ENCODE measurements around the gene STAG3. TPM values are rescaled to one million over a fixed set of nuclear protein-coding genes. Genes with fewer than 3 reads are reported as not detected.
A peak's percentile ranks its signal among the peaks of the same experiment; 100 is the strongest.

The STAG3 gene
- total RNA-seq, 1 experiment from 2014 or later = 5.2 TPM

- TF ChIP-seq AR (CRISPR knock-in tag; IDR thresholded peaks at IDR 0.05) (no peak), NR1H2 (CRISPR knock-in tag; IDR thresholded peaks at IDR 0.05) (no peak), ZNF219 (CRISPR knock-in tag; IDR thresholded peaks at IDR 0.05; ENCODE audit: borderline replicate concordance) (no peak), ZNF423 (CRISPR knock-in tag; IDR thresholded peaks at IDR 0.05) (no peak), ZNF138 (CRISPR knock-in tag; conservative IDR thresholded peaks at IDR 0.05) (no peak), KAT7 (CRISPR knock-in tag; IDR thresholded peaks at IDR 0.05; ENCODE audit: borderline replicate concordance) (no peak), ESRRA (CRISPR knock-in tag; IDR thresholded peaks at IDR 0.05; ENCODE audit: borderline replicate concordance) (no peak), MYBL2 (CRISPR knock-in tag; IDR thresholded peaks at IDR 0.05) (0 out of 2 replicates have a peak, but pooled peaks have one; percentile 25), NFE2L1 (CRISPR knock-in tag; IDR thresholded peaks at IDR 0.05) (no peak), ZMAT4 (CRISPR knock-in tag; IDR thresholded peaks at IDR 0.05) (0 out of 2 replicates have a peak, but pooled peaks have one; percentile 15), MLX (CRISPR knock-in tag; IDR thresholded peaks at IDR 0.05) (no peak), TCF7 (CRISPR knock-in tag; IDR thresholded peaks at IDR 0.05; ENCODE audit: low read depth) (no peak), E2F1 (CRISPR knock-in tag; IDR thresholded peaks at IDR 0.05) (no peak), GABPB1 (CRISPR knock-in tag; IDR thresholded peaks at IDR 0.05) (peak; percentile 57; the same call in 1 of the 2 replicates), USF2 (CRISPR knock-in tag; IDR thresholded peaks at IDR 0.05) (peak; percentile 97), ARID4B (CRISPR knock-in tag; IDR thresholded peaks at IDR 0.05; ENCODE audit: borderline replicate concordance) (0 out of 2 replicates have a peak, but pooled peaks have one; percentile 40)
- TF ChIP-seq, protein P1, sequence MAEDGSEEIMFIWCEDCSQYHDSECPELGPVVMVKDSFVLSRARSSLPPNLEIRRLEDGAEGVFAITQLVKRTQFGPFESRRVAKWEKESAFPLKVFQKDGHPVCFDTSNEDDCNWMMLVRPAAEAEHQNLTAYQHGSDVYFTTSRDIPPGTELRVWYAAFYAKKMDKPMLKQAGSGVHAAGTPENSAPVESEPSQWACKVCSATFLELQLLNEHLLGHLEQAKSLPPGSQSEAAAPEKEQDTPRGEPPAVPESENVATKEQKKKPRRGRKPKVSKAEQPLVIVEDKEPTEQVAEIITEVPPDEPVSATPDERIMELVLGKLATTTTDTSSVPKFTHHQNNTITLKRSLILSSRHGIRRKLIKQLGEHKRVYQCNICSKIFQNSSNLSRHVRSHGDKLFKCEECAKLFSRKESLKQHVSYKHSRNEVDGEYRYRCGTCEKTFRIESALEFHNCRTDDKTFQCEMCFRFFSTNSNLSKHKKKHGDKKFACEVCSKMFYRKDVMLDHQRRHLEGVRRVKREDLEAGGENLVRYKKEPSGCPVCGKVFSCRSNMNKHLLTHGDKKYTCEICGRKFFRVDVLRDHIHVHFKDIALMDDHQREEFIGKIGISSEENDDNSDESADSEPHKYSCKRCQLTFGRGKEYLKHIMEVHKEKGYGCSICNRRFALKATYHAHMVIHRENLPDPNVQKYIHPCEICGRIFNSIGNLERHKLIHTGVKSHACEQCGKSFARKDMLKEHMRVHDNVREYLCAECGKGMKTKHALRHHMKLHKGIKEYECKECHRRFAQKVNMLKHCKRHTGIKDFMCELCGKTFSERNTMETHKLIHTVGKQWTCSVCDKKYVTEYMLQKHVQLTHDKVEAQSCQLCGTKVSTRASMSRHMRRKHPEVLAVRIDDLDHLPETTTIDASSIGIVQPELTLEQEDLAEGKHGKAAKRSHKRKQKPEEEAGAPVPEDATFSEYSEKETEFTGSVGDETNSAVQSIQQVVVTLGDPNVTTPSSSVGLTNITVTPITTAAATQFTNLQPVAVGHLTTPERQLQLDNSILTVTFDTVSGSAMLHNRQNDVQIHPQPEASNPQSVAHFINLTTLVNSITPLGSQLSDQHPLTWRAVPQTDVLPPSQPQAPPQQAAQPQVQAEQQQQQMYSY (CRISPR knock-in tag; IDR thresholded peaks at IDR 0.05) = peak; percentile 79
- TF ChIP-seq, protein P2, sequence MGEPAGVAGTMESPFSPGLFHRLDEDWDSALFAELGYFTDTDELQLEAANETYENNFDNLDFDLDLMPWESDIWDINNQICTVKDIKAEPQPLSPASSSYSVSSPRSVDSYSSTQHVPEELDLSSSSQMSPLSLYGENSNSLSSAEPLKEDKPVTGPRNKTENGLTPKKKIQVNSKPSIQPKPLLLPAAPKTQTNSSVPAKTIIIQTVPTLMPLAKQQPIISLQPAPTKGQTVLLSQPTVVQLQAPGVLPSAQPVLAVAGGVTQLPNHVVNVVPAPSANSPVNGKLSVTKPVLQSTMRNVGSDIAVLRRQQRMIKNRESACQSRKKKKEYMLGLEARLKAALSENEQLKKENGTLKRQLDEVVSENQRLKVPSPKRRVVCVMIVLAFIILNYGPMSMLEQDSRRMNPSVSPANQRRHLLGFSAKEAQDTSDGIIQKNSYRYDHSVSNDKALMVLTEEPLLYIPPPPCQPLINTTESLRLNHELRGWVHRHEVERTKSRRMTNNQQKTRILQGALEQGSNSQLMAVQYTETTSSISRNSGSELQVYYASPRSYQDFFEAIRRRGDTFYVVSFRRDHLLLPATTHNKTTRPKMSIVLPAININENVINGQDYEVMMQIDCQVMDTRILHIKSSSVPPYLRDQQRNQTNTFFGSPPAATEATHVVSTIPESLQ (CRISPR knock-in tag; IDR thresholded peaks at IDR 0.05) = no peak
- TF ChIP-seq, protein P3, sequence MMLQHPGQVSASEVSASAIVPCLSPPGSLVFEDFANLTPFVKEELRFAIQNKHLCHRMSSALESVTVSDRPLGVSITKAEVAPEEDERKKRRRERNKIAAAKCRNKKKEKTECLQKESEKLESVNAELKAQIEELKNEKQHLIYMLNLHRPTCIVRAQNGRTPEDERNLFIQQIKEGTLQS (CRISPR knock-in tag; conservative IDR thresholded peaks at IDR 0.05) = no peak
Observed at GRCh38 chr7:100148559-100149328, 29.0 kb upstream of the STAG3 start, which contains the start of gene LAMTOR4 (continued).
